HG02798 (cell line): ENCODE data around the gene SCN4A.

Source experiments
- ATAC-seq: cut with Tn5 transposase; IDR thresholded peaks from one replicate; pipeline ENCODE4 v1.9.1; 2021; ENCODE audit warnings: mild to moderate bottlenecking; ENCODE audit not compliant: unreplicated experiment, poor library complexity

SCN4A gene

GRCh38 chr17:63961355-63962212, 11.1 kb downstream of the SCN4A start:
- peak; percentile 37 for ATAC-seq

GRCh38 chr17:63960430-63960829, 12.3 kb downstream of the SCN4A start:
- no peak for ATAC-seq

- ATAC-seq, result no peak
Observed at GRCh38 chr17:63960006-63960405, 12.7 kb downstream of the SCN4A start.

GRCh38 chr17:63956296-63956920, 16.3 kb downstream of the SCN4A start:
- no peak for ATAC-seq

GRCh38 chr17:63955791-63956190, 16.9 kb downstream of the SCN4A start:
- ATAC-seq, result no peak

- ATAC-seq, result no peak
Observed at GRCh38 chr17:63955232-63955631, 17.5 kb downstream of the SCN4A start.

- ATAC-seq, result peak; percentile 43
Observed at GRCh38 chr17:63954402-63955063, 18.2 kb downstream of the SCN4A start.

- ATAC-seq, result no peak
Observed at GRCh38 chr17:63950940-63951907, 21.5 kb downstream of the SCN4A start.

- no peak for ATAC-seq
Observed at GRCh38 chr17:63949576-63950250, 23.0 kb downstream of the SCN4A start.

GRCh38 chr17:63948521-63948920, 24.2 kb downstream of the SCN4A start:
- ATAC-seq, result no peak

GRCh38 chr17:63947711-63948330, 24.9 kb downstream of the SCN4A start:
- ATAC-seq, result no peak

- ATAC-seq, result peak; percentile 63
Observed at GRCh38 chr17:63946440-63947363, 26.0 kb downstream of the SCN4A start.

- ATAC-seq, result no peak
Observed at GRCh38 chr17:63945784-63946439, 26.8 kb downstream of the SCN4A start.

GRCh38 chr17:63944736-63945499, 27.8 kb downstream of the SCN4A start:
- no peak for ATAC-seq

GRCh38 chr17:63943745-63944144, 29.0 kb downstream of the SCN4A start:
- no peak for ATAC-seq

GRCh38 chr17:63942309-63942985, 30.3 kb downstream of the SCN4A start:
- no peak for ATAC-seq
